IPS-20b (cell line): Measurements from ENCODE around the gene PML.

Experiments
- H3K27ac ChIP-seq: one replicate; pipeline ENCODE4 v1.5.1; 2013; ENCODE audit warnings: low read length
- H3K27me3 ChIP-seq: 2 replicates; pipeline ENCODE4 v1.6.1; 2013; ENCODE audit warnings: mild to moderate bottlenecking, low read length, inconsistent platforms; ENCODE audit not compliant: insufficient read depth
- H3K36me3 ChIP-seq: 2 replicates; pipeline ENCODE4 v1.6.1; 2013; ENCODE audit warnings: low read depth, mild to moderate bottlenecking, inconsistent platforms, low read length, moderate library complexity; ENCODE audit not compliant: insufficient read depth
- H3K4me1 ChIP-seq: 2 replicates; pipeline ENCODE4 v1.6.1; 2013; ENCODE audit warnings: mild to moderate bottlenecking, control low read depth, inconsistent platforms, low read length, moderate library complexity; ENCODE audit not compliant: insufficient read depth
- H3K4me3 ChIP-seq: 2 replicates; pipeline ENCODE4 v1.5.1; 2013; ENCODE audit warnings: mild to moderate bottlenecking, low read length, inconsistent platforms
- H3K9ac ChIP-seq: 2 replicates; pipeline ENCODE4 v1.6.1; 2013; ENCODE audit warnings: low read depth, mild to moderate bottlenecking, inconsistent platforms, low read length, moderate library complexity
- H3K9me3 ChIP-seq: 2 replicates; pipeline ENCODE4 v1.6.1; 2013; ENCODE audit warnings: mild to moderate bottlenecking, low read depth, low read length, inconsistent platforms; ENCODE audit not compliant: insufficient read depth

The PML gene

DNA sequence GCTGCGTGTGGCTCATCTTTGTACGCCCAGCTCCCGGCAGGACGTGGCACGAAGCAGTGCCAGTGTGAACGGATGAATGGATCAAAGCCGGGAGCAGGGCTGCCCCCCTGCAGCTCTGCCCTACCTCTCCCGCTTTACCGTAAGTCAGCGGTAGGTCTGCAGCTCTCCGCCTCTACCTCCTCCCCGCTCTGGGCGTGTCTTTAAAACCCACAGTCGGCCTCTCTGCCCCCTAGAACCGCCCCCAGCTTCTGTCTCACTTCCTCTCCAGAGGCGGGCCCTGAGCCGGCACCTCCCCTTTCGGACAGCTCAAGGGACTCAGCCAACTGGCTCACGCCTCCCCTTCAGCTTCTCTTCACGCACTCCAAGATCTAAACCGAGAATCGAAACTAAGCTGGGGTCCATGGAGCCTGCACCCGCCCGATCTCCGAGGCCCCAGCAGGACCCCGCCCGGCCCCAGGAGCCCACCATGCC is at the start of gene PML:
PML (plus strand) TSS at position 304 of the 471 bp plus-strand sequence; CDS start at position 401, 97 bp downstream.
- Histone ChIP-seq H3K27me3 (0 out of 2 replicates have a peak, but pooled peaks cover 11% of the 10 kb centered on the region), H3K9ac (peak within 1 kb of the TSS; percentile 88), H3K27ac (no peak within 1 kb of the TSS), H3K4me3 (peak within 1 kb of the TSS; percentile 84), H3K4me1 (no peaks in the 10 kb centered on the region; the same call in 1 of the 2 replicates), H3K36me3 (peaks cover 14% of the 10 kb centered on the region), H3K9me3 (no peaks in the 10 kb centered on the region)

DNA sequence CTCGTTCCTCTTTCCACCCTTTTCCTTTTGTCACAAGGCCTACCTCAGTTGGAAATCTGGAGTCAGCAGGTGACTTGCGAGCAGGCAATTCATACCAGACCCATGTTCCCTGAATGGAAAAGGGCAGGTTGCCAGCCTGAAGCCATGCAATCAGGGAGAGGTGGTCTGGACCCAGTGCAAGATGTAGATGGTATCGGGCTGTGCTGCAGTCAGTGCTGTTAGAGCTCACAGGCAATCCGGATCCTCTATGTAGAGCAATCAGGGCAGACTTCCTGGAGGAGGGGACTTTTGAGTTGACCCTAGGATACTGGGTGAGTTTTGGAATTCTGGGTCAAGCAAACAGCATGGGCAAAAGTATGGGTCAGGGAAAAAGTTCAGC is 49.4 kb upstream of the PML start:
- Histone ChIP-seq H3K4me3 (no peak overlapping the region), H3K4me1 (no peaks in the 10 kb centered on the region), H3K27ac (no peak overlapping the region), H3K9me3 (no peaks in the 10 kb centered on the region), H3K27me3 (no peaks in the 10 kb centered on the region; the same call in 1 of the 2 replicates), H3K9ac (no peak overlapping the region), H3K36me3 (no peaks in the 10 kb centered on the region)

DNA sequence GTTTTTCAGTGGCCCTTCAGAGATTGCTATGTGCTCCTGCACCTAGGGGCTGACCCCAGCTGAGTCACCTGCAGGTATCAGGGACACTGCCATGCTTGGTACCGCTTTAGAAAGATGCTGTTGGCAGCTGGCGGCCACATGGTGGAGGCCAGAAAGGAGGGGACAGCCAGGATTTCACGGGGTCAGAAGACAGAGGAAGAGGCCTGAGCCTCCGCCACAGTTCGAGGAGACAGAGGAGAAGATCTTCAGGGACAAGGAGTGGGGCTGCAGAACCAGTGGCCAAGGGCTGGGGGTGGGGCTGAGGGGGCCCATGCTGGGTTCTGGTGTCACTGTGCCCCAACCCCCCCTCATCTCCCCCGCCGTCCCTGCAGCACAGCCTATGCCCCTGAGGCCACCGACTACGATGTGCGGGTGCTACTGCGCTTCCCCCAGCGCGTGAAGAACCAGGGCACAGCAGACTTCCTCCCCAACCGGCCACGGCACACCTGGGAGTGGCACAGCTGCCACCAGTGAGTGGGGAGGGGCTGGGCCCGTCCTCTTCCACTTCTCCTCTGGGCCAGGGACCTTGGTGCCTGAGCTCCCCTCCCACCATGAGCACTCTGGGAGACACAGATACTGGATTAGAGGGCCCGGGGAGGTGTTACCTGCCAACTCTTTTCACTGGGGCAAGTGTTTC is 48.3 kb upstream of the PML start:
- Histone ChIP-seq H3K27me3 (peaks cover 3% of the 10 kb centered on the region; the same call in 1 of the 2 replicates), H3K4me1 (peaks cover under 1% of the 10 kb centered on the region; the same call in 1 of the 2 replicates), H3K4me3 (no peak overlapping the region), H3K36me3 (no peaks in the 10 kb centered on the region), H3K9me3 (no peaks in the 10 kb centered on the region), H3K27ac (no peak overlapping the region), H3K9ac (no peak overlapping the region)

GRCh38 chr15:73946795-73947370 is 47.6 kb upstream of the PML start:
- Histone ChIP-seq H3K9me3 (no peaks in the 10 kb centered on the region), H3K27me3 (peaks cover 3% of the 10 kb centered on the region; the same call in 1 of the 2 replicates), H3K4me3 (no peak overlapping the region), H3K36me3 (no peaks in the 10 kb centered on the region), H3K4me1 (peaks cover 7% of the 10 kb centered on the region; the same call in 1 of the 2 replicates), H3K9ac (no peak overlapping the region), H3K27ac (no peak overlapping the region)

GRCh38 chr15:73947651-73948050 is 46.9 kb upstream of the PML start:
- Histone ChIP-seq H3K4me1 (peaks cover 8% of the 10 kb centered on the region; the same call in 1 of the 2 replicates), H3K9ac (no peak overlapping the region)

GRCh38 chr15:73948396-73948795 is 46.1 kb upstream of the PML start:
- Histone ChIP-seq H3K27ac (no peak overlapping the region), H3K36me3 (no peaks in the 10 kb centered on the region), H3K9me3 (no peaks in the 10 kb centered on the region), H3K9ac (no peak overlapping the region), H3K4me3 (no peak overlapping the region), H3K4me1 (peaks cover 8% of the 10 kb centered on the region; the same call in 1 of the 2 replicates), H3K27me3 (peaks cover 3% of the 10 kb centered on the region; the same call in 1 of the 2 replicates)

More at GRCh38 chr15:73947651-73948050, 46.9 kb upstream of the PML start:
- Histone ChIP-seq H3K9me3 (no peaks in the 10 kb centered on the region), H3K27me3 (peaks cover 3% of the 10 kb centered on the region; the same call in 1 of the 2 replicates), H3K27ac (no peak overlapping the region), H3K36me3 (no peaks in the 10 kb centered on the region), H3K4me3 (no peak overlapping the region)

DNA sequence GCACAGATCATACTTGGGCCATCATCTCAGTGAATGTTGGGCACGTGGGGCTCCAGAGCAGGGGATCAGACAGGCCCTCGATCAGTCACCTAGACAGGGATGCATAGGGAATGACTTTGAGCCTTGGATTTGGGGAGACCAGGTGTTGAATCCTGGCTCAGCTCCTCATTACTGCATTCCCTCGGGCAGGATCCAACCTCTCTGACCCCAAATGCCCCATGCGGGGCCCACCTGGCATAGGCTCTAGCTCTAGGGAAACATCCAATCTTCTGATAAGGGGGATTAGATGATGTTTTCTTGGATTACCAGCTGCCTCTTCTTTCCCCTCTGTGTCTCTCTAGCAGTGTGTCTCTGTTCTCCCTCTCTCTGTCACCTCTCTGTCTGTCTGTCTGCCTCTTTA is 45.5 kb upstream of the PML start:
- Histone ChIP-seq H3K27ac (no peak overlapping the region), H3K9ac (no peak overlapping the region), H3K27me3 (peaks cover 3% of the 10 kb centered on the region; the same call in 1 of the 2 replicates), H3K36me3 (no peaks in the 10 kb centered on the region), H3K4me3 (no peak overlapping the region), H3K9me3 (no peaks in the 10 kb centered on the region), H3K4me1 (peaks cover 8% of the 10 kb centered on the region; the same call in 1 of the 2 replicates)

- Histone ChIP-seq H3K9ac (no peak overlapping the region), H3K4me3 (no peak overlapping the region), H3K4me1 (peaks cover 8% of the 10 kb centered on the region; the same call in 1 of the 2 replicates), H3K9me3 (no peaks in the 10 kb centered on the region), H3K27me3 (peaks cover 3% of the 10 kb centered on the region; the same call in 1 of the 2 replicates), H3K36me3 (no peaks in the 10 kb centered on the region), H3K27ac (no peak overlapping the region)
These were observed 45.0 kb upstream of the PML start for GRCh38 chr15:73949496-73949895.

DNA sequence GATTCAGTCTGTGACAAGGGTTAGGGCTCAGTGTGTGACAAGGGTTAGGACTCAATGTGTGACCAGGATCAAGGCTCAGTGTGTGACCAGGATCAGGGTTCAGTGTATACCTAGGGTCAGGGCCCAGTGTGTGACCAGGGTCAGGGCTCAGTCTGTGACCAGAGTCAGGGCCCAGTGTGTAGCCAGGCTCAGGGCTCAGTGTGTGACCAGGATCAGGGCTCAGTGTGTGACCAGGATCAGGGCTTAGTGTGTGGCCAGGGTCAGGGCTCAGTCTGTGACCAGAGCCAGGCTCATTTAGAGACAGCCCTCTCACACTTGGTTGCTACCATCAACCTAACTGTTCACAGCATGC is 44.1 kb upstream of the PML start:
- no peak overlapping the region for H3K9ac ChIP-seq
- peaks cover 3% of the 10 kb centered on the region; the same call in 1 of the 2 replicates for H3K27me3 ChIP-seq
- peaks cover 8% of the 10 kb centered on the region; the same call in 1 of the 2 replicates for H3K4me1 ChIP-seq
- H3K27ac ChIP-seq = no peak overlapping the region
- H3K4me3 ChIP-seq = no peak overlapping the region
- no peaks in the 10 kb centered on the region for H3K36me3 ChIP-seq
- H3K9me3 ChIP-seq = no peaks in the 10 kb centered on the region

DNA sequence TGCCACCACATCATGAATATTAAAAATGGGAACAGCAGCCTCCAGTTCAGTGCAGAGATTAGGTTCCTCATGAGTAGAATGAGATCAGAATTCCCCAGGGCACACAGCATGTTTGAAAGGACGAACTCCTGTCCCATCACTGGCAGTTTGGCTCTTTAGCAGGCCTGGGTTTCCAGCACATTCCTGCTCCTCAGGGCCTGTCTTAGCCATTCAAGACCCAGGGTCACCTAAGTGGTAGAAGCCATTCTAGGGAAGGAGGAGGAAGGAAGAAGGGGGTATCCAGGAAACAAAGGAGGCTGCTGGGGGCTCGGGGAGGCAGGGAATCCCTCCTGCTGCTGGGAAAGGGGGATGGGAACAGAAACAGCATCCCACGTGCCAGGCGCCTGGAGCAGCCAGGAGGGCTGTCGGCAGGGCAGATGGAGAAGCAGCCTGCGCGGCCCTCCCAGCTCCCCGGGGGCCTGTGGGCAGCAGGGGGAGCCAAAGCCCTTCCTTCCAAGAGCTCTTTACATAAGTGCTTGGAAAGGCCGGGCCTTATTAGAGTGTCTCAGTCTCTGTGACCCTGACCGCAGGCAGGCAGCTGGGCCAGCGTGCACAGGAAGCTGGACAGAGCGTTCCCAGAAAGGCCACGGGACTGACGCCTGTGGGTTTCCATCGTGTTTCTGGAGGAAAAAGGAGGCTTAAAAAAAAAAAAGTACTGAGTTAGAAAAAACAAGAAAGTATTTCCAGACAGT is 43.5 kb upstream of the PML start:
- Histone ChIP-seq H3K36me3 (no peaks in the 10 kb centered on the region), H3K4me1 (peaks cover 8% of the 10 kb centered on the region; the same call in 1 of the 2 replicates), H3K27ac (no peak overlapping the region), H3K9ac (peak overlapping the region; percentile 53; the same call in 1 of the 2 replicates), H3K9me3 (no peaks in the 10 kb centered on the region), H3K27me3 (peaks cover 3% of the 10 kb centered on the region; the same call in 1 of the 2 replicates), H3K4me3 (no peak overlapping the region)

GRCh38 chr15:73951601-73952000 is 42.9 kb upstream of the PML start:
- Histone ChIP-seq H3K36me3 (no peaks in the 10 kb centered on the region), H3K4me1 (peaks cover 8% of the 10 kb centered on the region; the same call in 1 of the 2 replicates), H3K27me3 (peaks cover 3% of the 10 kb centered on the region; the same call in 1 of the 2 replicates), H3K4me3 (no peak overlapping the region), H3K9me3 (no peaks in the 10 kb centered on the region), H3K27ac (no peak overlapping the region), H3K9ac (peak overlapping the region; percentile 53; the same call in 1 of the 2 replicates)
